ENCODE data around the gene TCOF1.
"Not testable (repeated sequence)": the region's sequence is repeated elsewhere in the genome, so short reads cannot be mapped to it uniquely, and the experiment has no call there.

Gene TCOF1

DNA sequence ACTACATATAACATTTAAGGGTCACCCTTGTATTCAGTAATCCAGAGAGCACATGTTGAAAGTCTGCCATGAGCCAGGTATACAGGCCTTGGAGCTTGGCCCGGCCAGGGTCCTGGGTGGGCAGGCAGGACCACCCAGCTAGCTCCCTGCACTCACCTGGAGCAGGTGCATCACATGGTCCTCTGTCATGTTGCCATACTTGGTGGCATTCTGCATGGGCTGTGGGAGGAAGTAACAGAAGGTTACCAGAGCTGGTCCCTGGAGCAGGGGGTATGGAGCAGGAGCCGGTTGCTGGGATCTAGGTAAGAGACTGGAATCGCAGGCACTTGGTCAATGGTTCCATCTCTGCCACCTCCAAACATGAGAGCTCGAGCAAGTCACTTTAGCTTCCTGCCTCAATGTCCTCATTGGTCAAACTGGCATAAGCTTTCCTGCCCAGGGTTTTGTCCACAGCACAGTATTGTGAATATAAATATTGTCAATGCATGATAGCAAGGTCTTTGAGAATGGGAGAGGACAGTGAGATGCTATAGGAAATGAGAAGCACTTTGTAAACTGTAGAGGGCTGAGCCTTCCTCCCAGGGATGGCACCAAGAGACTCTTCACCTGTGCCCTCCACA is 48.7 kb downstream of the TCOF1 start:
- no peak for DNase-seq (ENCODE audit: low spot score)

DNA sequence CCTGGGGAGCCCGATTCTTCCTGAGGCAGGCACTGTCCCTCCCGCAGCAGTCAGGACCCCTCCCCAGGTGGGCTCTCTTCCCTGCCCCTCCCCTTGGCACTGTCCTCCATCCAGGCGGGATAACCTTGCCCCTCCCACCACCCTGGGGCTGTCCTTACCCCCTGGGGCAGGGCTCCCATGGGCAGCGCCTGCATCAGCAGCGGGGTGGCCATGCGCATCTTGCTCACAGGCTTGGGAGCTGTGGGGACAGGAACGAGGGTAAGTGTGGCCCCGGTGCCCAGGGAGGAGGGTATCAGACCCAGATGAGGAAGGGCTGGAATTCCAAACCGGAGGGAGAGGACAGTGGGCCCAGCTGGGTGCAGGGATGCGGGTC is 49.2 kb downstream of the TCOF1 start:
- no peak for DNase-seq (ENCODE audit: low spot score)

DNA sequence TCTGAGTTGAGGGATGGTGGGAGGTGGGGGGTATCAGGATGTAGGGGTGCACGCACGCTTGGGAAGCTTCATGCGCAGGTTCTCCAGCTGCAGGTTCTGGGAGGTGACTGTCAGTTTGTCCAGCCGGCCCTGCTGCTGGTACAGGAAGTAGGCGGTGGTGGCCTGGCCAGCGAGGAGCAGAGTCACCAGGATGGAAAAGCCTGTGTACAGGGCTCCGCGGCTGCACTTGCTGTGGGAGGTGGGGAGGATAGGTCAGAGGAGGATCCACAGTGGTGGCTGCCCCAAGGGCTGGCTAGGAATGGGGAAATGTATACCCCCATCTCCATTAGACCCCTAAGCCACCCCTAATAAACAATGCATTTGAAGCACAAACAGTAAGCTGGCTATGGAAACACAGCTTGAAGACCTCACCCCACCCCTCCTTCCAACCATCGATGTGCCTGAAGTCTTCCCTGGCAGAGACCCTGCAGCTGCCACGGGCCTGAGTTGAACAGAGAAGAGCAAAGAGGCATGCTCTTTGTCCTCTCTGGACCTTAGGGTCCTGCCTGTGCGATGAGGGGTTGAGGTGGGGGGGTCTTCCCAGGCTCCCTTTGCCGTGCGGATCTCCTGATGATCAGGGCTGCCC is 49.7 kb downstream of the TCOF1 start:
- DNase-seq (ENCODE audit: low spot score): no peak

DNA sequence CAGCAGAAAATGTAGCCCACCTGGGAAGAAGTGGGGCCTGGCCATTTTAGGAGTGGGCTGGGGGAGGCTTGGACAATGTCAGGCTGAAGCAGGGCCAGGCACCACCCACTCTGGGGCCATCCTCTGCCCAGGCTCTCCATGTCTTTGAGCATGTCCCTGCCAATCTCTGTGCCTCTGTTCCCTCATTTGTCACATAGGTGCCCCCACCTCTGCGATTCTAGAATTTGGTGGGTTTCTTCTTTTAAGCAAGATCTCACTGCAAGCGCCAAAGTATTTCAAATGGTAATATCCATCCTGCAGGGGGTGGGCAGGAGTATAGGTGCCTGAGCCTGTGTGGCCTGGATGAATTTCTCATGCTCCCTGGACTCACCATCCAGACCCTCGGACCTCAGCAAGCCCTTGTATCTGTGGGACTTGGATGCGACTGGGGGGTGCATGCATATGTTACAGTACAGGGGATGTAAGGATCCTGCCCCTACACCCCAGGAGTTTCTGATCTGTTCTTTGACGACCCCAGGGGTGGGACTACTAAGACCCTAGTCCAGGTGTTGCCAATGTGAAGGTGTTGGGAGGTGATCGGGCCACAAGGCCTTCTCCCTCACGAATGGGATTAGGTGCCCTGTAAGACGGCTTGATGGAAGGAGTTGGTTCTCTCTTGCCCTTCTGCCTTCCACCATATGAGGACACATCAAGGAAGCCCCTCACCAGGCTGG is 50.9 kb downstream of the TCOF1 start:
- DNase-seq (ENCODE audit: low spot score): no peak

DNA sequence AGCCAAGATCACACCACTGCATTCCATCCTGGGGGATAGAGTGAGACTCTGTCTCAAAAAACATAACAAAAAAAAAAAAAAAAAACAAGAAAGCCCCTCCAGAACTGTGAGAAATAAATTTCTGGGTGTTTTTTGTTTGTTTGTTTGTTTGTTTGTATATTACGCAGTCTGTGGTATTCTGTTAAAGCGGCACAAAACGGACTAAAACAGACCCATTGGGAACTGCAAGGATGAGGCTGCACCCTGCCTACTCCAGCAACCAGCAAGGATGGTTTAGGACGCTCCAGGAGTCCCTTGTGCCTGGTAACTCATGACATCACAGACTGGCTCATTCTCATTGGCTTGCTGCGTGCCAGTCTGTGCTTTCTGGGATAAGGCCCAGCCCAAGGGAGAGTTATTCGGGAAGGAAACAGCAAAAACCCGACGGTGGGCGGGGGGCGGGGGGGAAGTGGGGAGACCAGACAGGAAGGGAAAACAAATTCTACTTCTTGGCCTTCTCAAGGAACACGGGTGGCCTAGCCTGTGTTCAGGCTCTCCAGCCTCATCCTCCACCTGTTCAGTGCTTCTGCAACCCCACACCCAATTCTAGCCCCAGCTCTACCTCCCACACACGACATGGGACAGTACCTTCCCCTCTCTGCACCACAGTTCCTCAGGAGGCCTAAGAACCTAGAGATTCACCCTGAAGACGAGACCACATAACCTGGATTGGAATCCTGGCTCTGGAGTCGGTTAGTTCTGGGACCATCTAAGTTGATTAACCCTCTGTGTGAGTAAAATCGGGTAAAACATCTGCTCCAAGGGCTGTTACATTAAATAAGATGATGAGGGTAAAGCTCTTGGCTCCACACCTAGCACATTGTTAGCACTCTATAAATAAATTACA is 52.4 kb downstream of the TCOF1 start:
- DNase-seq (ENCODE audit: low spot score): peak; percentile 98

DNA sequence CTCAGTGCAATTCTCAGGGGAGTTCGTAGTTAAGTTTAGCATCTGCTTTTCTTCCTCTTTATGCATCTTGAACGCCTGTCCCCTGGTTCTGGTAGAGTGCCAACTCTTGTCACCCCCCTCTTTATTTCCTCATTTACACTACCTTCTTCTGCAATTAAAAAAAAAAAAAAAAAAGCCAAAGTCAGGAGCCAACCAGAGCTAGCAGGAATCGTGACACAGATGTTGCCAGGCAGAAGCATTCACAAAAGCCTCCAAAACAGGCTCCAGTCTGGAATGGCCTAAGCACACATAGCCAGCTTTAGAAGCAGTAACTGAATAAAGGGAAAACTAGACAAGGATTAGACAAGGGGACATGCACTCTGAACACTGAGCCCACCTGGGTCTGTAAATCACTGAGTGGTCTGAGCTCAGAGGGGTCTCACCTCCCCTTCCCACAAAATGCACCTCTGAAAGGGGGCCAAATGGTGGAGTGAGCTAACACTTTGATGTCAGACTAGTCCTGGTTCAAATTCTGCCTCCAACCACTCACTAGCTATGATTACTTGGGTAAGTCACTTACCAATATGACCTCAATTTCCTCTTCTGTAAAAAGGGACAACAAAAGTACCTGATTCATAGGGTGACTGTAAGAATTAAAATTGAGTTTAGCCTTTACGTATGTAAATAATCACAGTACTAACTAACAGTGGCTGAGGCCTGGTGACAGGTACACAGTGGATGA is 53.2 kb downstream of the TCOF1 start:
- peak; percentile 89 for DNase-seq (ENCODE audit: low spot score)

DNA sequence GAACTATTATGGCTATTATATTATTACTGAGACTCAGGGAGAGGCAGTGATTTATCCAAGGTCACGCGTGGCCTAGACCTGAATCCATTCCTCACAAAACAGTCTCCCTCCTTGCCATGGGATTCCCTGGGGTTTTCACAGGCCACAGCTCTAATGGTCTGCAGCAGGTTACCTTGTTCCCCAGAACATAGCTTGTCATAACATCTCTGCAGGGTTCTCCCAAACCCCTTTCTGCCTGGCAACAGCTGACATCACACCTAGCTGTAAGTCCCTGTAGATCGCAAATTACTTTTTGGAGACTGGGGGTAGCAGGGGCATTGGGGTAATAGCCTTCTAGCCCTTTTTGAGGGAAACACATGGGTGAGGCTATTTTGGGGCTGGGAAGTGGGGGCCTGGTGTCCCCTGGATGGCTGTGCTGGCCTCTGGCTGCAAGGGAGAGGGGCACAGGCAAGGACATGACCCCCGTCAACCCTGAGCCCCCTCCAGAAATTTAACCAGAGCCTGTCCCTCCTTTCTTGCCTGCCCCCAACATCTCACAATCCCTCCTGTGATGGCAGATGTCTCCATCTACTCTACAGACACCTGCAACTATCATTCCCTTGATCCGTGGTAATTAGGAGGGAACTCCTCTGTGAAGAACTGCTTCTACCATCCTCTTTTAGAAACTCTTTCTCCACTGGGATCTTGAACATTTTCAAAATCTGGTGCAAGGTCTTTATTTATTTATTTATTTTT is 53.9 kb downstream of the TCOF1 start:
- DNase-seq (ENCODE audit: low spot score): no peak

DNA sequence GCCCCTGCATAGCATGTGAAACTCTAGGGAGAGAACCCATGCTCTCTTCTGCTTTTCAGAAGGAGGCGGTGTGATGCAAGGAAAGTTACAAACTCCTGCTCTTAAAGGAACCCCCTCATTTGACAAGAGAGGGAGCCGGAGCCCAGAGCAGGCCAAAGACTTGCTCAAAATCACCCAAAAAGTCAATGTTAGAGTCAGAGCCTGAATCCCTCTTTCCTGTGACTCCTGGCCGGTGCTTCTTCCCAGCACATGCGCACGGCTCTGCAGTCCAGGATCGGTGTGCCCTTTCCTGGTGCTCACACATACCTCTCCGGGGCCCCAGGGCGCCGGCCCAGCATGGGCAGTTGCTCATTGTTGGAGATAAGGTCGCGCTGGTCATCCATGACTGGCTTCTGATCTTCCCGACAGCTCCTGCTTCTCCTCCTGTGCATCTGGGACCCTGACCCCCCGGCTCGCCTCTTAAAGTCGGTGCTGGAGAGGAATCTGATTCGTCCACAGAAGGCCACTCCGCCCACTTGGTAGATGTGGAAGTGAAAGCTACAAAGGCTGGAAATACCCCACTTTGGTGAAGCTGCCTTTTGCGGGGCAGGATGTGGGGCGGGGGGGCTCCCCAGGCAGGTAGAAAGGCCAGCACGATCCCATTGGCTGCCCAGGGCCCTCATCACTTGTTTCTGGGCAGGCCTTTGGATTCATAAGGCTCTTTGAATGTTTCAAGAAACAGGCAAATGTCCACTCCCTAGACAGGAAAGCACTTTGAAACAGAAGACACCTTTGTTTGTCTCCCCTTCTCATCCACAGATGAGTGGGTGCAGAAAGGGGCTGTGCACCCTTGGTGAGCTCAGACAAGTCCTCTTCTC is 55.0 kb downstream of the TCOF1 start, which contains the start of gene CD74:
Gene CD74, minus strand, starts transcription at position 592 of the 857 bp plus-strand sequence. Its CDS starts 161 bp downstream, at position 431.
- peak; percentile 50 for DNase-seq (ENCODE audit: low spot score)

DNA sequence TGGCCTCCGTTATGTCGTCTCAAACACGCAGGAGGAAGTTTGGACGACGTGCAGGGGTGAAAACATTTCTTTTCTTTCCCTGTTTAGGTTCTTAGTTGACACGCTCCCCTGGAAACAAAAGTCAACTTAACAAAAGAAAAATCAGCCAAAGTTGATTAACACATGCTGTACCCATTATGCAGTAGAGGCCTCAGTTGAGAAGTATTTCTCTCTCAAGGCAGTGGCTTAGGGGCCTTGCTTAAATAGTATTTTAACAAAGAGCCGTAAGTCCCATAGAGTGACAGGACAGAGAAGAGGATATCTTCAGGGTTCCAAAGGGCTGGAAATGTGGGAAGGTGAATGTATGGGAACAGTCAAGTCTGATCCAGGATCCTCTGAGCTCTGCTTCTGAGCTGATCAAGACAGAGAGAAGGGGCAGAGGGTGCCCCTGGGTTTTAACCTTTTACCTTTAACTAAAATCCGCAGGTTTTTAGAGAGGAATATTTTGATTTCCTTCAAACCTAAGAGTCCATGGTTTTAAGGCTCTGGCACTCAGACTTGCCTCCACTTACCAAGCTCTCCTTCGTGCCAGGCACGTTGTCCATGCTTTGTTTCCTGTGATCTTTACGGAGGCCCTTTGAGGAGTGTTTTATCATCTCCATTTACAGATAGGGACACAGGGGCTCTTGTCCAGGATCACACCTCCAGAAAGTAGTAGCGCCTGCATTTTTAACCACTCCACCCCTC is 55.8 kb downstream of the TCOF1 start:
- no peak for DNase-seq (ENCODE audit: low spot score)

DNA sequence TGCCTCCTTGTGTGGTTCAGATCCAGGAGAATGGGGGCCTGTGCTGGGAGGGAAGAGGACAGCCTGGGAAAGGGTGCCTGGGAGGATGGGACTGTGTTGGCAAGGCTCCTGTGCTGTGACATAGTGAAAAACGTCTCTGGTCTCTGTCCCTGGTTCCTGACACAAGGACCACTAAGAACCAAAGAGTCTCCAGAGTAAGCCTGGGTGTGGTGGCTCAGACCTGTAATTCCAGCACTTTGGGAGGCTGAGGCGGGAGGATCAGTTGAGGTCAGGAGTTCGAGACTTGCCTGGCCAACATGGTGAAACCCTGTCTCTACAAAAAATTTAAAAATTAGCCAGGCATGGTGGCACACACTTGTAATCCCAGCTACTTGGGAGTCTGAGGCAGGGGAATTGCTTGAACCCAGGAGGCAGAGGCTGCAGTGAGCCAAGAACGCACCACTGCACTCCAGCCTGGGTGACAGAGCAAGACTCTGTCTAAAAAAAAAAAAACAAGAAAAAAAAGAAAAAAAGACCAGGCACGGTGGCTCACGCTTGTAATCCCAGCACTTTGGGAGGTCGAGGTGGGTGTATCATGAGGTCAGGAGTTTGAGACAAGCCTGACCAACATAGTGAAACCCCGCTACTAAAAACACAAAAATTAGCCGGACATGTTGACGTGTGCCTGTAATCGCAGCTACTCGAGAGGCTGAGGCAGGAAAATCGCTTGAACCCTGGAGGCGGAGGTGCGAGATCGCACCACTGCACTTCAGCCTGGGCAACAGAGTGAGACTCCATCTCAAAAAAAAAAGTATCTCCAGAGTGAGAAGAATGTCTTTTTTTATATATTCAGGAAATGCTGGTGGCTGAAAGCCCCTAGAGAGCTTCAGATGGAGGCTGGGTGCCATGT is 56.6 kb downstream of the TCOF1 start:
- DNase-seq (ENCODE audit: low spot score): not testable (repeated sequence)

DNA sequence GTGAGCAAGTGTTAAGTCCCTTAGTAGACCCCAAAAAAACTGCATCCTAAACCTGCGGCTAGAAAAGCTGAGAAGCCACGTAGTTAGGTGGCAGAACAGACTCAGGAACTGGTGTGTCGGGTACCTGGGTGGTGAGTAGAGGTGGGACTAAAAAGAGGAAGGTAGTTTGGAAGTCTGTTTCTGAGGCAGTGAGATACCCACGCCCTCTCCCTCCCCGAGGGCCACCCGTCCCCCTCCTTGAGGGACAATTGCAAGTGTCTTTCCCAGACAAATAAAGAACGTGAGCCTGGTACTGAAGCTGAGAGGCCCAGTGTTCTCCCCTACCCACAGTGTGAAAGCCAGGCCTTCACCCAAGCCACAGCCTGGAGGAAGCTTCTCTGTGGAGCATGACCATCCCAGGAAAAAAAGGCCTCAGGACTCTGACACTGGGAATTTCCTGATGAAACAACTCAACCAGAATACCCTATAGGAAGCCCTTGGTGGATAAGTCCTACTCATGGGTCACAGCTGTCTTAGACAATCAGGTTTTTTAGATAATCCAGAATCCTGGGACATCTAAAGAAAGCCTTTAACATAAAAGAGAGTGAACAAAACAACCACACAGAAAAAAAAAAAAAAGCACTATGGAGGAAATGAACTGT is 62.3 kb downstream of the TCOF1 start:
- DNase-seq (ENCODE audit: low spot score): no peak

DNA sequence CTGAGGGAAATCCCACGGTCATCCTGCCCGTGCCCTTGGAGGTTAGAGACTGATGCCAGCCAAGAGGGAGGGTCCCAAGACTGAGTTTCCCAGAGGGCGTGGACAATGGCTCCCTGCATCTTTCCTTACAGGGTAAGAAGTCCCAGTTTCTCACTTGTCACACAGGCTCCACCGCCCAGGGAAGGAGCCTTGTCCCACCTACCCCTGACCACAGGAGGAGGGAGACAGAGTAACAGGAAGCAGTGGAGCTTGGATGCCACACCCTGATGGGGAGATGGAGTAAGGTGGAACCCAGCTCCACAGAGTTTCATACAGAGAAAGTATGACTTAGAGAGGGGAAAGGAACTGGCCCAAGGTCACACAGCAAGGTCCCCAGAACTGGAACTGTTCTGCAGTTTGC is 64.6 kb downstream of the TCOF1 start:
- no peak for DNase-seq (ENCODE audit: low spot score)

DNA sequence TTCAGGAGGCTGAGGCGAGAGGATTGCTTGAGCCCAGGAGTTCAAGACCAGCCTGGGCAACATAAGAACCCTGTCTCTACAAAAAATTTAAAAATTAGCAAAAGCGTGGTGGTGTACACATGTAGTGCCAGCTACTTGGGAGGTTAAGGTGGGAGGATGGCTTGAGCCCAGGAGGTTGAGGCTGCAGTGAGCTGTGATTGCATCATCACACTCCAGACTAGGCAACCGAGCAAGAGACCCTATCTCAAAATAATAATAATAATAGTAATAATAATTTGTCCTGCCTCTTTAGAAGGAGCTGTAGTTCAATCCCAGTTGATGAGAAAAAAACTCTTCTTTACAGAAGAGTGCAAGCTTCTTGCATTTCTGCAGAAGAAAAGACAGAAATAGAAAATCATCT is 65.3 kb downstream of the TCOF1 start:
- no peak for DNase-seq (ENCODE audit: low spot score)

DNA sequence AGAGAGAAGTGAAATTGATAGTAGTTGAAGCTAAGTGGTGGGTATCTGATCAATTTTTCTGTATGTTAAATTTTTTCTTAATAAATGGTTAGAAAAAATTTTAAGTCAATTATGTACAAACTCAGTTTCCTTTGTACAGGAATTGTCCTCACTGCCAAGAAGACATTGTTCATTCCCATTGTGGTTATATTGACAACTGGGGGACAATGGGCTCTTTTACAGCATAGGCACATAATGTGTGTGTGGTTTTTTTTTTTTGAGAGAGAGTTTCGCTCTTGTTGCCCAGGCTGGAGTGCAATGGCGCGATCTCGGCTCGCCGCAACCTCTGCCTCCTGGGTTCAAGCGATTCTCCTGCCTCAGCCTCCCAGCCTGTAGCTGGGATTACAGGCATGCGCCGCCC is 68.7 kb downstream of the TCOF1 start:
- not testable (repeated sequence) for DNase-seq (ENCODE audit: low spot score)

DNA sequence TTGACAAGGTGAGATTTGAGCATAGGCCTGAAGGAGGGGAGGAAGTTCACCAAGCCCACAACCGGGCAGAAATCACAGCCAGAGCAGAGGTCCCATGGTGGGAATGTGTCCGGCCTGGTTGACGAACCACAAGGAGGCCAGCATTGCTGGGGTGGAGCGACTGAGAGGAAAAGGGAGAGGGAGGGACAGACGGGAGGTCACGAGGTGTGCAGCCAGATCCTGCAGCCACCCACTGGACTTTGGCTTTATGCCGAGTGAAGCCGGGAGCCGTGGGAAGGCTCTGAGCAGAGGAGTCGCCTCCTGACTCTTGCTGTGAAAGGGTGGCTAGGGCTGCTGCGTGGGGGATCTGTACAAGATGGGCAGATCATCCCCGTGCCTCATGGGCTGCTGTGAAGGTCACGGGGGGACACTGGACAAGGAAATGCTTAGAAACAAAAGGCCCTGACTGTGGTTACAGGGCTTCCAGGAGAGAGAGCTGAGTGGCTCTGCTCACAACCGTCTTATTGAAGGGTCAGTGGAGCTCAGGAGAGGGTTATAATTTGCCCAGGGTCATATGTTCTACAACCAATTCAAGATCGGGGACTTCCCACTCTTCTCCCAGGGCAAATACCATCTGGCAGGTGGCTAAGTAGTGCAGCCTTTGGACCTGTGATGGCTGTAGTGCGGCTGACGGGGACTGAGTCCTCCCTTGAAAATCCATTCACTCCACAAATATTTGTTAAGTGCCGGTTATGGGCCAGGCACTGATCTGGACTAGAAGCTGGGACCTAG is 70.8 kb downstream of the TCOF1 start:
- no peak for DNase-seq (ENCODE audit: low spot score)

DNA sequence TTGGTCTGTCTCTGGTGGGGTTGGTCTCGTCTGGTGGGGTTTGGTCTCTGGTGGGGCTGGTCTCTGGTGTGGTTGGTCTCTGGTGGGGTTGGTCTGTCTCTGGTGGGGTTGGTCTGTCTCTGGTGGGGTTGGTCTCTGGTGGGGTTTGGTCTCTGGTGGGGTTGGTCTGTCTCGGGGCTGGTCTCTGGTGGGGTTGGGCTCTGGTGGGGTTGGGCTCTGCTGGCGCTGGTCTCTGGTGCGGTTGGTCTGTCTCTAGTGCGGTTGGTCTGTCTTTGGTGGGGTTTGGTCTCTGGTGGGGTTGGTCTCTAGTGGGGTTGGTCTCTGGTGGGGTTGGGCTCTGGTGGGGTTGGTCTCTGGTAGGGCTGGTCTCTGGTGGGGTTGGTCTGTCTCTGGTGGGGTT is 71.5 kb downstream of the TCOF1 start:
- no peak for DNase-seq (ENCODE audit: low spot score)

DNA sequence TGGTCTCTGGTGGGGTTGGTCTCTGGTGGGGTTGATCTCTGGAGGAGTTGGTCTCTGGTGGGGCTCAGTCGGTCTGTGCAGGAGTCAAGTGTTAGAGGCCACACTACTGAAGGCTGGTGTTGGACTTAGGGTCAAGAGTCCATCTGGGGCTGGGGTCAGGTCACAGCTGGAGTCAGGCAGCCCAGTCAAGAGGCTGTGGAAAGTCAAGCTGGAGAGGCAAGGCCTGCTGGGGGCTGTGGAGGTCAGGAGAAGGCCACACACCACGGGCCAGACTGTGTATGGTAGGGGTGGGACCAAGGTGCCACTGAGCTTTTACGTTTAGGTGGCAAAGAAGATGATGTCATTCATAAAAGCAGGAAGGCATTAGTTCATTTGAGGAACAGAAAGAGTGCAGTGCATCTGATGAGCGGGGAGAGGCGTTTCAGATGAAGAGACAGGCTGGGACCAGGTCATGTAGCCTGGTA is 71.9 kb downstream of the TCOF1 start:
- no peak for DNase-seq (ENCODE audit: low spot score)

Data from AG08395 (cell line).